Measurements from ENCODE around the gene CDHR1. TPM values are rescaled to one million over a fixed set of nuclear protein-coding genes. Genes with fewer than 3 reads are reported as not detected.

The CDHR1 gene
- total and polyA plus RNA-seq, 10 of the 15 experiments (the other 5 are each of a cell fraction or from before 2014, with no cell fraction given) = 0.17 to 3.0 (median 0.34) TPM

- CTCF ChIA-PET = no interaction called here
Measured at GRCh38 chr10:84221916-84222315, 27.6 kb downstream of the CDHR1 start.

More at GRCh38 chr10:84221916-84222315, 27.6 kb downstream of the CDHR1 start:
- FAIRE-seq (no peak), ATAC-seq (no peak), DNase-seq (ENCODE audit: low read depth, low spot score) (no peak)
- Histone ChIP-seq H4K20me1 (ENCODE audit: control insufficient read depth, insufficient read depth) (no peaks in the 10 kb centered on the region), H3K9me3 (replicated peaks; ENCODE audit: control insufficient read depth, insufficient read depth, low read length) (peaks cover 4% of the 10 kb centered on the region; the same call in 1 of the 3 replicates), H3K4me2 (ENCODE audit: control insufficient read depth, insufficient read depth) (no peak overlapping the region), H3K4me1 (ENCODE audit: control insufficient read depth, insufficient read depth, low read length) (no peaks in the 10 kb centered on the region), H3K36me3 (ENCODE audit: control insufficient read depth in 2 of 2, insufficient read depth in 2 of 2, low read length in 1 of 2) (no peaks in the 10 kb centered on the region), H3K9ac (ENCODE audit: control insufficient read depth, insufficient read depth, low read length) (no peak overlapping the region), H3K27me3 (replicated peaks in 1 of 2; ENCODE audit: control insufficient read depth in 2 of 2, insufficient read depth in 2 of 2, low read length in 1 of 2) (no peaks in the 10 kb centered on the region; a peak in 1 of 4 replicates), H3K79me2 (ENCODE audit: control insufficient read depth, insufficient read depth, low read length) (no peaks in the 10 kb centered on the region), H3K27ac (ENCODE audit: control insufficient read depth, insufficient read depth) (no peak overlapping the region), H2AFZ (ENCODE audit: control insufficient read depth, low read depth, low read length) (no peak overlapping the region), H3K4me3 (no peak overlapping the region)
- in situ Hi-C loops (cut with MboI) (no loop called here), intact Hi-C loops (cut with micrococcal nuclease; ENCODE audit: unreplicated experiment) (no loop called here)
- BruUV-seq (replicated peaks) = no TSS peak
- ChIA-PET SMC1A (ENCODE audit: uncharacterized antibody, unreplicated experiment) (no interaction called here), POLR2A (no interaction called here), RAD21 (ENCODE audit: unreplicated experiment) (no interaction called here)
- 38% methylated on average over 8 of the region's 8 CpGs for WGBS (ENCODE audit: insufficient coverage, insufficient replicate concordance, low lambda C conversion rate, missing lambda C conversion rate)
- TF ChIP-seq, protein P1, sequence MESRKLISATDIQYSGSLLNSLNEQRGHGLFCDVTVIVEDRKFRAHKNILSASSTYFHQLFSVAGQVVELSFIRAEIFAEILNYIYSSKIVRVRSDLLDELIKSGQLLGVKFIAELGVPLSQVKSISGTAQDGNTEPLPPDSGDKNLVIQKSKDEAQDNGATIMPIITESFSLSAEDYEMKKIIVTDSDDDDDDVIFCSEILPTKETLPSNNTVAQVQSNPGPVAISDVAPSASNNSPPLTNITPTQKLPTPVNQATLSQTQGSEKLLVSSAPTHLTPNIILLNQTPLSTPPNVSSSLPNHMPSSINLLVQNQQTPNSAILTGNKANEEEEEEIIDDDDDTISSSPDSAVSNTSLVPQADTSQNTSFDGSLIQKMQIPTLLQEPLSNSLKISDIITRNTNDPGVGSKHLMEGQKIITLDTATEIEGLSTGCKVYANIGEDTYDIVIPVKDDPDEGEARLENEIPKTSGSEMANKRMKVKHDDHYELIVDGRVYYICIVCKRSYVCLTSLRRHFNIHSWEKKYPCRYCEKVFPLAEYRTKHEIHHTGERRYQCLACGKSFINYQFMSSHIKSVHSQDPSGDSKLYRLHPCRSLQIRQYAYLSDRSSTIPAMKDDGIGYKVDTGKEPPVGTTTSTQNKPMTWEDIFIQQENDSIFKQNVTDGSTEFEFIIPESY (IDR thresholded peaks at IDR 0.05) = no peak
- TF ChIP-seq NKRF (conservative IDR thresholded peaks at IDR 0.05) (no peak), ZNF687 (IDR thresholded peaks at IDR 0.05) (no peak), SMARCA5 (IDR thresholded peaks at IDR 0.05) (no peak), BRCA1 (IDR thresholded peaks at IDR 0.05; ENCODE audit: low read depth, low read length) (no peak), HDAC6 (IDR thresholded peaks at IDR 0.05; ENCODE audit: unreplicated experiment) (no peak)
